ENCODE measurements around the gene GLIS1.

- TF ChIP-seq GTF2F1 (IDR thresholded peaks at IDR 0.05; ENCODE audit: borderline replicate concordance, low read depth, low read length) (no peak), ZNF274 (IDR thresholded peaks at IDR 0.05; ENCODE audit: borderline replicate concordance, extremely low read depth, low read length) (no peak), ATF2 (IDR thresholded peaks at IDR 0.05; ENCODE audit: low read length) (no peak), TAF1 (IDR thresholded peaks at IDR 0.05; ENCODE audit: low read depth, low read length) (no peak), ATF3 (IDR thresholded peaks at IDR 0.05; ENCODE audit: insufficient read depth, low read depth, low read length) (no peak), CTCF (IDR thresholded peaks at IDR 0.05; ENCODE audit: control extremely low read depth in 1 of 3, insufficient read depth in 1 of 3, low read depth in 1 of 3, low read length in 3 of 3) (no peak), POLR2AphosphoS5 (IDR thresholded peaks at IDR 0.05; ENCODE audit: low read depth, low read length) (no peak), HDAC6 (IDR thresholded peaks at IDR 0.05; ENCODE audit: low read depth, low read length) (no peak), TCF12 (IDR thresholded peaks at IDR 0.05; ENCODE audit: low read depth, low read length) (no peak), JUN (IDR thresholded peaks at IDR 0.05; ENCODE audit: low read depth, low read length) (no peak), POLR2A (IDR thresholded peaks at IDR 0.05; ENCODE audit: control extremely low read depth in 1 of 2, low read depth in 2 of 2, low read length in 2 of 2) (no peak)
These were observed 61.5 kb downstream of the GLIS1 start for GRCh38 chr1:53677486-53677885.

Measured in H1 (cell line).